A549 (cell line): ENCODE results near the gene DOCK11.

Experiments used
- CTCF ChIP-seq: fragments of >200 bp; sonication (Bioruptor Twin); formaldehyde crosslinking; IDR thresholded peaks from 3 replicates; pipeline ENCODE4 v1.5.1; 2016
- JUN ChIP-seq, 2 experiments: fragments of >200 bp; sonication (Bioruptor Twin); formaldehyde crosslinking; IDR thresholded peaks; 2 replicates in 1 of 2; 3 replicates in 1 of 2; pipeline ENCODE4 v1.6.1; 2016 to 2017
- POLR2A ChIP-seq: IDR thresholded peaks from 2 replicates; pipeline ENCODE4 v1.6.1; 2012; ENCODE audit warnings: mild to moderate bottlenecking, low read length
- RNF2 ChIP-seq: fragments of 200-600 bp; sonication (generic); IDR thresholded peaks from 2 replicates; pipeline ENCODE4 v1.6.1; 2016; ENCODE audit warnings: low read depth, mild to moderate bottlenecking, antibody characterized with exemption, moderate library complexity, borderline replicate concordance

GRCh38 chrX:118603981-118604380 is 108.4 kb downstream of the DOCK11 start:
- TF ChIP-seq CTCF (peak; percentile 73), POLR2A (no peak), JUN (IDR thresholded peaks at IDR 0.05) (no peak), RNF2 (no peak)
